Measurements from ENCODE around the gene EIF2D. TPM values are rescaled to one million over a fixed set of nuclear protein-coding genes. Genes with fewer than 3 reads are reported as not detected.
A peak's percentile ranks its signal among the peaks of the same experiment; 100 is the strongest.

Gene EIF2D
- total and polyA plus RNA-seq, 4 donors = 14.7 to 30.0 (median 22.1) TPM

GRCh38 chr1:206591696-206592095, 20.6 kb downstream of the EIF2D start:
- TF ChIP-seq, protein P1, sequence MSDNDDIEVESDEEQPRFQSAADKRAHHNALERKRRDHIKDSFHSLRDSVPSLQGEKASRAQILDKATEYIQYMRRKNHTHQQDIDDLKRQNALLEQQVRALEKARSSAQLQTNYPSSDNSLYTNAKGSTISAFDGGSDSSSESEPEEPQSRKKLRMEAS (IDR thresholded peaks at IDR 0.05) = no peak
- no peak for TF ChIP-seq RAD21 (IDR thresholded peaks at IDR 0.05)
- no peak for TF ChIP-seq HNF4A (conservative IDR thresholded peaks at IDR 0.05)
- no peak for TF ChIP-seq SP1 (IDR thresholded peaks at IDR 0.05)
- no peak for TF ChIP-seq EGR1 (IDR thresholded peaks at IDR 0.05; ENCODE audit: low read depth in 2 of 2)
- H3K9me3 ChIP-seq (ENCODE audit: control insufficient read depth in 4 of 4, low read length in 3 of 4) = no peaks in the 10 kb centered on the region
- WGBS = 90% methylated on average over 9 of the region's 9 CpGs
- H3K36me3 ChIP-seq (ENCODE audit: control insufficient read depth in 4 of 4, insufficient read depth in 3 of 4, low read depth in 1 of 4, low read length in 3 of 4) = peaks cover 12 to 81% (median 53%) of the 10 kb centered on the region in 4 donors
- H3K27me3 ChIP-seq (ENCODE audit: control insufficient read depth in 4 of 4, insufficient read depth in 4 of 4, low read length in 3 of 4) = no peaks in the 10 kb centered on the region
- DNase-seq (ENCODE audit: low spot score) = no peak
- no peak overlapping the region for H3K9ac ChIP-seq (ENCODE audit: low read depth in 1 of 2, low read length in 2 of 2)
- H3K27ac ChIP-seq (ENCODE audit: low read depth in 1 of 2, low read length in 2 of 2) = no peak overlapping the region
- no peak overlapping the region for H3K4me3 ChIP-seq (ENCODE audit: low read depth in 1 of 3, low read length in 3 of 3)
- no peaks in the 10 kb centered on the region for H3K4me1 ChIP-seq (ENCODE audit: control insufficient read depth in 4 of 4, insufficient read depth in 4 of 4, low read length in 3 of 4)

- Histone ChIP-seq H3K9ac (ENCODE audit: low read depth in 1 of 2, low read length in 2 of 2) (no peak overlapping the region), H3K4me3 (ENCODE audit: low read depth in 1 of 3, low read length in 3 of 3) (no peak overlapping the region), H3K9me3 (ENCODE audit: control insufficient read depth in 4 of 4, low read length in 3 of 4) (no peaks in the 10 kb centered on the region), H3K27ac (ENCODE audit: low read depth in 1 of 2, low read length in 2 of 2) (no peak overlapping the region), H3K4me1 (ENCODE audit: control insufficient read depth in 4 of 4, insufficient read depth in 4 of 4, low read length in 3 of 4) (no peaks in the 10 kb centered on the region), H3K36me3 (ENCODE audit: control insufficient read depth in 4 of 4, insufficient read depth in 3 of 4, low read depth in 1 of 4, low read length in 3 of 4) (peaks cover 12 to 86% (median 53%) of the 10 kb centered on the region in 4 donors), H3K27me3 (ENCODE audit: control insufficient read depth in 4 of 4, insufficient read depth in 4 of 4, low read length in 3 of 4) (no peaks in the 10 kb centered on the region)
- 90% methylated on average over 5 of the region's 5 CpGs for WGBS
- TF ChIP-seq HNF4G (IDR thresholded peaks at IDR 0.05) (no peak), EGR1 (IDR thresholded peaks at IDR 0.05; ENCODE audit: low read depth in 2 of 2) (no peak), FOXA1 (IDR thresholded peaks at IDR 0.05) (no peak)
- DNase-seq (ENCODE audit: low spot score) = no peak
These were observed 21.0 kb downstream of the EIF2D start for GRCh38 chr1:206591226-206591625.

DNA sequence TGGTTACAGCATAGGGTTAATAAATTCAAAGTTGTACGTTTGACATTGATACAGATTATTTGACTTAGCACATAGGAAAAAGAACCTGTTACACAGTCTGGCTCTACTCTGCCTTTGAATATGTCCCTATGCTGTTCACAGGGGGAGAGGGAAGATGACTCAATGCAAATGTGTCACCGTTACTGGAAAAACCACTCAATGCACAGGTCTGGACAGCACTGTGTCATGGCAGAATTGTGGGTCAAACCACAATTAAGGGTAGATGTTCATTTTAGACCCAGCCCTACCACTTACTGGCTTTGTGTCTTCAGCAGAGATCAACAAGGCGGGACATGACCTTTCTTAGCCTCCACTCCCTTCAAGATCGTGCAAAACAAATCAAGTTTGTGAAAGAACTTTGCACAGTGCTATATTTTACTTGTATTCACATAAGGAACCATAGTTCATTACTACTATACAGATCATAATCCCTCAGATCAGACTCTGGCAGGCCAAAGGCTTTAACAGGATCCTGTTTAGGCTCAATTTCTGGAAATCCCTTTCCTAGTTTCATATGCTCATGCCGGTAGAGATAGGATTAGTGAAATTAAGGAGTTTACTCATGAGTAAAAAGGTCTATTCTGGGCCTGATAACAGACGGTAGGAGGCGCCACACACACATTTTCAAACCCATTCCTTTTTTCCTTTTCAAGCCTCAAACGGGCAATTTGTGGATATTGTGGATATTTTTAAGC, 22.1 kb downstream of the EIF2D start:
- H3K27me3 ChIP-seq (ENCODE audit: control insufficient read depth in 4 of 4, insufficient read depth in 4 of 4, low read length in 3 of 4) = no peaks in the 10 kb centered on the region
- H3K27ac ChIP-seq (ENCODE audit: low read depth in 1 of 2, low read length in 2 of 2) = peak overlapping the region in 1 of 2 donors; percentile 51
- no peaks in the 10 kb centered on the region for H3K4me1 ChIP-seq (ENCODE audit: control insufficient read depth in 4 of 4, insufficient read depth in 4 of 4, low read length in 3 of 4)
- DNase-seq (ENCODE audit: low spot score) = no peak
- H3K36me3 ChIP-seq (ENCODE audit: control insufficient read depth in 4 of 4, insufficient read depth in 3 of 4, low read depth in 1 of 4, low read length in 3 of 4) = peaks cover 9 to 88% (median 50%) of the 10 kb centered on the region in 4 donors
- TF ChIP-seq, protein P2, sequence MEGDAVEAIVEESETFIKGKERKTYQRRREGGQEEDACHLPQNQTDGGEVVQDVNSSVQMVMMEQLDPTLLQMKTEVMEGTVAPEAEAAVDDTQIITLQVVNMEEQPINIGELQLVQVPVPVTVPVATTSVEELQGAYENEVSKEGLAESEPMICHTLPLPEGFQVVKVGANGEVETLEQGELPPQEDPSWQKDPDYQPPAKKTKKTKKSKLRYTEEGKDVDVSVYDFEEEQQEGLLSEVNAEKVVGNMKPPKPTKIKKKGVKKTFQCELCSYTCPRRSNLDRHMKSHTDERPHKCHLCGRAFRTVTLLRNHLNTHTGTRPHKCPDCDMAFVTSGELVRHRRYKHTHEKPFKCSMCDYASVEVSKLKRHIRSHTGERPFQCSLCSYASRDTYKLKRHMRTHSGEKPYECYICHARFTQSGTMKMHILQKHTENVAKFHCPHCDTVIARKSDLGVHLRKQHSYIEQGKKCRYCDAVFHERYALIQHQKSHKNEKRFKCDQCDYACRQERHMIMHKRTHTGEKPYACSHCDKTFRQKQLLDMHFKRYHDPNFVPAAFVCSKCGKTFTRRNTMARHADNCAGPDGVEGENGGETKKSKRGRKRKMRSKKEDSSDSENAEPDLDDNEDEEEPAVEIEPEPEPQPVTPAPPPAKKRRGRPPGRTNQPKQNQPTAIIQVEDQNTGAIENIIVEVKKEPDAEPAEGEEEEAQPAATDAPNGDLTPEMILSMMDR (IDR thresholded peaks at IDR 0.05; ENCODE audit: low read depth, low read length, missing input control) = peak; percentile 22
- TF ChIP-seq, protein P1 (IDR thresholded peaks at IDR 0.05) = no peak
- TF ChIP-seq JUND (IDR thresholded peaks at IDR 0.05) (no peak), RAD21 (IDR thresholded peaks at IDR 0.05) (peak in 1 of 2 donors; percentile 34), ATF3 (IDR thresholded peaks at IDR 0.05) (no peak)
- TF ChIP-seq, protein P3, sequence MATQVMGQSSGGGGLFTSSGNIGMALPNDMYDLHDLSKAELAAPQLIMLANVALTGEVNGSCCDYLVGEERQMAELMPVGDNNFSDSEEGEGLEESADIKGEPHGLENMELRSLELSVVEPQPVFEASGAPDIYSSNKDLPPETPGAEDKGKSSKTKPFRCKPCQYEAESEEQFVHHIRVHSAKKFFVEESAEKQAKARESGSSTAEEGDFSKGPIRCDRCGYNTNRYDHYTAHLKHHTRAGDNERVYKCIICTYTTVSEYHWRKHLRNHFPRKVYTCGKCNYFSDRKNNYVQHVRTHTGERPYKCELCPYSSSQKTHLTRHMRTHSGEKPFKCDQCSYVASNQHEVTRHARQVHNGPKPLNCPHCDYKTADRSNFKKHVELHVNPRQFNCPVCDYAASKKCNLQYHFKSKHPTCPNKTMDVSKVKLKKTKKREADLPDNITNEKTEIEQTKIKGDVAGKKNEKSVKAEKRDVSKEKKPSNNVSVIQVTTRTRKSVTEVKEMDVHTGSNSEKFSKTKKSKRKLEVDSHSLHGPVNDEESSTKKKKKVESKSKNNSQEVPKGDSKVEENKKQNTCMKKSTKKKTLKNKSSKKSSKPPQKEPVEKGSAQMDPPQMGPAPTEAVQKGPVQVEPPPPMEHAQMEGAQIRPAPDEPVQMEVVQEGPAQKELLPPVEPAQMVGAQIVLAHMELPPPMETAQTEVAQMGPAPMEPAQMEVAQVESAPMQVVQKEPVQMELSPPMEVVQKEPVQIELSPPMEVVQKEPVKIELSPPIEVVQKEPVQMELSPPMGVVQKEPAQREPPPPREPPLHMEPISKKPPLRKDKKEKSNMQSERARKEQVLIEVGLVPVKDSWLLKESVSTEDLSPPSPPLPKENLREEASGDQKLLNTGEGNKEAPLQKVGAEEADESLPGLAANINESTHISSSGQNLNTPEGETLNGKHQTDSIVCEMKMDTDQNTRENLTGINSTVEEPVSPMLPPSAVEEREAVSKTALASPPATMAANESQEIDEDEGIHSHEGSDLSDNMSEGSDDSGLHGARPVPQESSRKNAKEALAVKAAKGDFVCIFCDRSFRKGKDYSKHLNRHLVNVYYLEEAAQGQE (IDR thresholded peaks at IDR 0.05) = no peak
- no peak overlapping the region for H3K4me3 ChIP-seq (ENCODE audit: low read depth in 1 of 3, low read length in 3 of 3)
- H3K9me3 ChIP-seq (ENCODE audit: control insufficient read depth in 4 of 4, low read length in 3 of 4) = no peaks in the 10 kb centered on the region
- H3K9ac ChIP-seq (ENCODE audit: low read depth in 1 of 2, low read length in 2 of 2) = no peak overlapping the region
- WGBS = 60% methylated on average over 8 of the region's 8 CpGs
